Endothelial cell (in vitro differentiated cells): Measurements from ENCODE around the gene AKR1A1. TPM values are rescaled to one million over a fixed set of nuclear protein-coding genes. Genes with fewer than 3 reads are reported as not detected.
"Not testable (repeated sequence)": the region's sequence is repeated elsewhere in the genome, so short reads cannot be mapped to it uniquely, and the experiment has no call there.

Experiments used
- DNase-seq: peaks from one replicate; pipeline ENCODE4 v3.0.0; 2021; ENCODE audit warnings: low spot score
- H3K27ac Mint-ChIP-seq: one replicate; pipeline ENCODE4 v1.8.0; 2021; ENCODE audit warnings: mixed read lengths, inconsistent platforms; ENCODE audit not compliant: unreplicated experiment
- H3K27me3 Mint-ChIP-seq: one replicate; pipeline ENCODE4 v1.8.0; 2021; ENCODE audit warnings: mild to moderate bottlenecking, moderate library complexity, mixed read lengths, inconsistent platforms; ENCODE audit not compliant: unreplicated experiment
- H3K36me3 Mint-ChIP-seq: one replicate; pipeline ENCODE4 v1.8.0; 2021; ENCODE audit warnings: mild to moderate bottlenecking, low read depth, mixed read lengths, inconsistent platforms; ENCODE audit not compliant: unreplicated experiment
- H3K4me1 Mint-ChIP-seq: one replicate; pipeline ENCODE4 v1.8.0; 2021; ENCODE audit warnings: mild to moderate bottlenecking, mixed read lengths, inconsistent platforms; ENCODE audit not compliant: unreplicated experiment
- H3K4me3 Mint-ChIP-seq: one replicate; pipeline ENCODE4 v1.8.0; 2021; ENCODE audit warnings: mild to moderate bottlenecking, mixed read lengths, inconsistent platforms; ENCODE audit not compliant: unreplicated experiment
- H3K9me3 Mint-ChIP-seq: one replicate; pipeline ENCODE4 v1.8.0; 2021; ENCODE audit warnings: mixed read lengths, inconsistent platforms; ENCODE audit not compliant: unreplicated experiment
- CTCF ChIP-seq: fragments of 200-600 bp; sonication (generic); IDR thresholded peaks from one replicate; pipeline ENCODE4 v1.5.0; 2021; ENCODE audit warnings: antibody characterized with exemption; ENCODE audit not compliant: unreplicated experiment
- total RNA-seq: library from RNA; stranded (reverse); fragmentation: NEBNext Ultra II Directional; extraction: Animal tissue kit (Norgen Biotek cat#: 25700); gene quantifications from one replicate; pipeline ENCODE4 v1.2.1, GENCODE V29; 2021; ENCODE audit not compliant: unreplicated experiment

AKR1A1 gene
- total RNA-seq, 1 donor from 2014 or later: 125 TPM

DNA sequence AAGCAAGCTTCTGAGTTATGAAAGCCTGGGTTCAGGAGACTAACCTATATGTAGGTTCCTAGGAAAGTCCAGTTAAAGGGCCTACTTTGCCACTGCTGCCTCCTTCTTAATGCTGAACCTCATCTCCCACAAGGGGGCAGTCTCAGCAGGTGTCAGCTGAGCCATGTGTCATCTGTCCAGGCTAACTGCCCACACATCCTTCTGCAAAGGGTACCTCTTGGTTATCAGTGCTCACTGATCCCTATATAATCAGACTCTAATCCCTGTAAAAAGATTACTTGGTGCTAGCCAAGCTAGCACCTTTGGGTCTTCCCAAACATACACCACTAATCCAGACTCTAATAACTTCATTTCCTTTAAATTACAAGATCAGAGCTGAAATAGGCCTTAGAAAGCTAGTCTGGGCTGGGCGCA lies 38.0 kb upstream of the AKR1A1 start:
- Mint-ChIP-seq H3K27ac (no peak overlapping the region), H3K36me3 (peaks cover 49% of the 10 kb centered on the region), H3K27me3 (peaks cover 2% of the 10 kb centered on the region), H3K4me1 (no peaks in the 10 kb centered on the region), H3K4me3 (no peak overlapping the region), H3K9me3 (no peaks in the 10 kb centered on the region)
- peak; percentile 55 for TF ChIP-seq CTCF
- peak; percentile 69 for DNase-seq

DNA sequence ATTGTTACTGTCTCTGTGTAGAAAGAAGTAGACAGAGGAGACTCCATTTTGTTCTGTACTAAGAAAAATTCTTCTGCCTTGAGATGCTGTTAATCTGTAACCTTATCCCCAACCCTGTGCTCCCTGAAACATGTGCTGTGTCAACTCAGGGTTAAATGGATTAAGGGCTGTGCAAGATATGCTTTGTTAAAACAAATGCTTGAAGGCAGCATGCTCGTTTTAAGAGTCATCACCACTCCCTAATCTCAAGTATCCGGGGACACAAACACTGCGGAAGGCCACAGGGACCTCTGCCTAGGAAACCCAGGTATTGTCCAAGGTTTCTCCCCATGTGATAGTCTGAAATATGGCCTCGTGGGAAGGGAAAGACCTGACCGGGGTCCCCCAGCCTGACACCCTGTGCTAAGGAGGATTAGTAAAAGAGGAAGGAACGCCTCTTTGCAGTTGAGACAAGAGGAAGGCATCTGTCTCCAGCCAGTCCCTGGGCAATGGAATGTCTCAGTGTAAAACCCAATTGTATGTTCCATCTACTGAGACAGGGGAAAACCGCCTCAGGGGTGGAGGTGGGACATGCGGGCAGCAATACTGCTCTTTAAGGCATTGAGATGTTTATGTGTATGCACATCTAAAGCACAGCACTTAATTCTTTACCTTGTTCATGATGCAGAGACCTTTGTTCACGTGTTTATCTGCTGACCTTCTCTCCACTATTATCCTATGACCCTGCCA lies 36.9 kb upstream of the AKR1A1 start:
- H3K4me3 Mint-ChIP-seq, DNase-seq: not testable (repeated sequence)

DNA sequence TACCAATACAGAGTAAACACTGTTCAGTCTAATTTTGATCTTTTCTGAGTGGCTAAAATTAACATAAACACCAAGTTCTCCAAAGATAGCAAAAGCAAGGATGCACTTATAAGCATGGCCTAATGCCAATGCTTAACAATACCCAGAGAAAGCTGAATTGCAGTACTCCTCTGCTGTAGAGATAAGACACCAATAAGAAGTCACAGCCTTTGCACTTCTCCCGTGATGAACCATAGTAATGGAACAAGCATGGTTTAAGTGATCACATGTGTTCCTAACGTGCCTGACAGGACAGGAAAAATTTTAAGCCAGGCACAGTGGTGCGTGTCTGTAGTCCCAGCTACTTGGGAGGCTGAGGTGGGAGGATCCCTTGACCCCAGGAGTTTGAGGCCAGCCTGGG lies 34.6 kb upstream of the AKR1A1 start:
- H3K4me1 Mint-ChIP-seq: peaks cover 9% of the 10 kb centered on the region
- H3K36me3 Mint-ChIP-seq: peaks cover 39% of the 10 kb centered on the region
- no peak for DNase-seq
- TF ChIP-seq CTCF: no peak
- no peaks in the 10 kb centered on the region for H3K9me3 Mint-ChIP-seq
- H3K27ac Mint-ChIP-seq: no peak overlapping the region
- peaks cover 2% of the 10 kb centered on the region for H3K27me3 Mint-ChIP-seq
- H3K4me3 Mint-ChIP-seq: peak overlapping the region; percentile 31

More for the DNA sequence above, 36.9 kb upstream of the AKR1A1 start:
- not testable (repeated sequence) for H3K4me1 Mint-ChIP-seq, H3K27ac Mint-ChIP-seq, H3K9me3 Mint-ChIP-seq, H3K27me3 Mint-ChIP-seq
- peaks cover 46% of the 10 kb centered on the region for H3K36me3 Mint-ChIP-seq

DNA sequence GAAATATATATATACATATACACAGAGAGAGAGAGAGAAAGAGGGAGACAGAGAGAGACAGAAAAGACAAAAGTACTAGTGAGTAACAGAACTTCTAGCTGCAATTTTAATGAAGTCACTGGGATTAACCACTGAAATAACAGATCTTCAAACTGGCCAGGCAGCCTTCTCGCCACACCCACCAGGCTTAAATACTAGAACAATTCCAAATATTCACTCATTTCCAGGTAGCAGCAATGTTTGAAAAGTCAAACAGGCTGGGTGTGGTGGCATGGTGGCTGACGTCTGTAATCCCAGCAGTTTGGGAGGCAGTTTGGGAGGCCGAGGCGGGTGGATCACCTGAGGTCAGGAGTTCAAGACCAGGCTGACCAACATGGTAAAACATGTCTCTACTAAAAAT lies 34.2 kb upstream of the AKR1A1 start:
- no peak for TF ChIP-seq CTCF
- no peak for DNase-seq
- H3K4me3 Mint-ChIP-seq: peak overlapping the region; percentile 31
- H3K27me3 Mint-ChIP-seq: peaks cover 1% of the 10 kb centered on the region
- H3K36me3 Mint-ChIP-seq: peaks cover 35% of the 10 kb centered on the region
- peak overlapping the region; percentile 24 for H3K27ac Mint-ChIP-seq
- no peaks in the 10 kb centered on the region for H3K9me3 Mint-ChIP-seq
- peaks cover 9% of the 10 kb centered on the region for H3K4me1 Mint-ChIP-seq

DNA sequence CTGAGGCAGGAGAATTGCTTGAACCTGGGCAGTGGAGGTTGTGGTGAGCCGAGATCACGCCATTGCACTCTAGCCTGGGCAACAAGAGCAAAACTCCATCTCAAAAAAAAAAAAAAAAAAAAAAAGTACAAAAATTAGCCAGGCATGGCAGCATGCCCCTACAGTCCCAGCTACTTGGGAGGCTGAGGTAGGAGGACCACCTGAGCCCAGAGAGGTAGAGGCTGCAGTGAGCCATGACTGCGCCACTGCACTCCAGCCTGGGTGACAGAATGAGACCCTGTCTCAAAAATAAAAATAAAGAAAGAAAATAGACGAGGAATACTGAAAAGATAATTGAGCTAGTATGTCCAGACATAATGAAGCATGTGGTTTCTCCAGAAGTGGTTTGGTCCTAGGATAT lies 32.3 kb upstream of the AKR1A1 start:
- H3K4me1 Mint-ChIP-seq: peaks cover 16% of the 10 kb centered on the region
- H3K4me3 Mint-ChIP-seq: not testable (repeated sequence)
- H3K36me3 Mint-ChIP-seq: peaks cover 33% of the 10 kb centered on the region

GRCh38 chr1:45518910-45519309 lies 31.7 kb upstream of the AKR1A1 start:
- no peak for TF ChIP-seq CTCF
- H3K27me3 Mint-ChIP-seq: peaks cover 5% of the 10 kb centered on the region
- H3K9me3 Mint-ChIP-seq: no peaks in the 10 kb centered on the region
- no peak overlapping the region for H3K27ac Mint-ChIP-seq
- peaks cover 16% of the 10 kb centered on the region for H3K4me1 Mint-ChIP-seq
- DNase-seq: no peak
- H3K4me3 Mint-ChIP-seq: no peak overlapping the region
- peaks cover 32% of the 10 kb centered on the region for H3K36me3 Mint-ChIP-seq

More for the DNA sequence above, 32.3 kb upstream of the AKR1A1 start:
- H3K9me3 Mint-ChIP-seq, DNase-seq, H3K27ac Mint-ChIP-seq, H3K27me3 Mint-ChIP-seq: not testable (repeated sequence)

DNA sequence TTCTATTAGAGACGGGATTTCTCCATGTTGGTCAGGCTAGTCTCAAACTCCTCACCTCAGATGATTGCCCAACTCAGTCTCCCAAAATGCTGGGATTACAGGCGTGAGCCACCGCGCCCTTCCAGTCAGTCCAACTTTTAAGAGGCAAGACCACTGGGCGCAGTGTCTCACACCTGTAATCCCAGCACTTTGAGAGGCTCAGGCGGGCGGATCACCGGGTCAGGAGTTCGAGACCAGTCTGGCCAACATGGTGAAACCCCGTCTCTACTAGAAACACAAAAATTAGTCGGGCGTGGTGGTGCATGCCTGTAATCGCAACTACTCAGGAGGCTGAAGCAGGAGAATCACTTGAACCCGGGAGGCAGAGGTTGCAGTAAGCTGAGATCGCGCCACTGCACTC lies 30.9 kb upstream of the AKR1A1 start:
- Mint-ChIP-seq H3K4me1 (peaks cover 16% of the 10 kb centered on the region), H3K36me3 (peaks cover 23% of the 10 kb centered on the region), H3K4me3 (peak overlapping the region; percentile 85)
- not testable (repeated sequence) for H3K27me3 Mint-ChIP-seq, H3K9me3 Mint-ChIP-seq, H3K27ac Mint-ChIP-seq, DNase-seq
